ENCODE results near the gene MPZL2.

MPZL2 gene

DNA sequence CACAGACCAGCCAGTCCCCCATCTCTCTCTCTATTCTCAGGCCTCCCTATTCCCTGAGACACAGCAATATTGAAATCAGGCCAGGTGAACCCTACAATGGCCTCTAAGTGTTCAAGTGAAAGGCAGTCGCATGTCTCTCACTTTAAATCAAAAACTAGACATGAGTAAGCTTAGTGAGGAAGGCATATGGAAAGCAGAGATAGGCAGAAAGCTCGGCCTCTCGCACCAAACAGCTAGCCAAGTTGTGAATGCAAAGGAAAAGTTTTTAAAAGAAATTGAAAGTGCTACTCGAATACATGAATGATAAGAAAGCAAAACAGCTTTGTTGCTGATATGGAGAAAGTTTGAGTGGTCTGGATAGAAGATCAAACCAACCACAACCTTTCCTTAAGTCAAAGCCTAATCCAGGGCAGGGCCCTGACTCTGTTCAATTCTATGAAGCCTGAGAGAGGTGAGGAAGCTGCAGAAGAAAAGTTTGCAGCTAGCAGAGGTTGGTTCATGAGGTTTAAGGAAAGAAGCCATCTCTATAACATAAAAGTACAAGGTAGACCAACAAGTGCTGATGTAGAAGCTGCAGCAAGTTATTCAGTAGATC lies 19.8 kb upstream of the MPZL2 start:
- DNase-seq (ENCODE audit: low read depth in 3 of 3) = no peak

GRCh38 chr11:118283037-118283636 lies 19.0 kb upstream of the MPZL2 start:
- no peak for DNase-seq (ENCODE audit: low read depth in 3 of 3)

DNA sequence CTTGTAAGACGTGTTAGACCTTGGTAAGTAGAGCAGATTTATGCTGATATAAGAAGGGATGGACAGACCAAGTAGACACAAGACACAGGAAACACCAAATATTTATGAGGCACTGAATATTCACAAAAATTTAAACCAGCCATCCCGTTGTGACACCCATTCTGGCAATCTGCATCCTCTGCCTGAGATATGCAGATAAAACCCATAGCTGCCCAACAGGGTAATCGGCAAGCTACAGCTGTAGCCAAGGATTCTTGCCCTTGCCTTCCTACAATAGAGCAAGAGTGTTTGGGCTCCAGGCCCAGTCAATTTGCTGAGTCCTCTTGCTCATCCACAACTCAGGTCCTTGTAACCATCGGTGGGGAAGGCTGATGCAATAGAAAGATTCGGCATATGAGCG lies 18.5 kb upstream of the MPZL2 start:
- no peak for DNase-seq (ENCODE audit: low read depth in 3 of 3)

DNA sequence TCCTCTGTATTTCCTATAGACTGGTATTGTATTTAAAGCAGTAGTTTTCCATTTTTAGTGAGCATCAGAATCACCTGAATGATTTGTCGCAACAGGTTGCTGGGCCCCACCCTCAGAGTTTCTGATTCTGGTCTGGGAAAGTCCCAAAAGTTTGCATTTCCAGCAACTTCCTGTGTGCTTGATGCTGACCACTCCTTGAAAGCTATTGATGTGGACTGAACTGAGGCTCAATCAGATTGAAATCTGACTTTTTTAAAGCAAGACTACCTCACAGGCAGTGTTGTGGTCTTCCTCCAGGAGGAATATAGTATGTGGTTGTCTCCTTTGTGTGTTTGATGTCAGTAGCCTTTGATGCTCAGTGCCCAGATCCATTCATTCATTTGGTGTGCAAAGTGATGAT lies 17.2 kb upstream of the MPZL2 start:
- no peak for DNase-seq (ENCODE audit: low read depth in 3 of 3)

DNA sequence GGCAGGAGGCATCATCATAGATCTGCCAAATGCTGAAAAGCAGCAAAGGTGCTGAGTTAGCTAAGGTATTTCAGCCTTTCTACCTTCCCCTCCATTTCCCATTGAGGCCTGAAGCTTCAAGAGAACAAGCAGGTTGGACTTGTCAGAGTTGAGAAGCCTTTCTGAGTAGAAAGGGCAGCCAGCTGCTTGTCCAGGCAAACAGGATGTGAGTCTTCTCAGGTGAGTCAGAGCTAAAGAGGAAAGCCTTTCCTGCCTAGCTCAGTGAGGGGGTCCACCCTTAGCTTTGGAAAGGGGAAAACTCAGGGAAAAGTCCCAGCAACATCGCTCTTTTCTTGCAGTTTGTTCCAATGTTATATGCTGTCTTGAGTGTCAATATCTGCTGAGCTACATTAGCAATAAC lies 13.2 kb upstream of the MPZL2 start:
- DNase-seq (ENCODE audit: low read depth in 3 of 3) = no peak

GRCh38 chr11:118276422-118276821 lies 12.3 kb upstream of the MPZL2 start:
- DNase-seq (ENCODE audit: low read depth in 3 of 3) = no peak

DNA sequence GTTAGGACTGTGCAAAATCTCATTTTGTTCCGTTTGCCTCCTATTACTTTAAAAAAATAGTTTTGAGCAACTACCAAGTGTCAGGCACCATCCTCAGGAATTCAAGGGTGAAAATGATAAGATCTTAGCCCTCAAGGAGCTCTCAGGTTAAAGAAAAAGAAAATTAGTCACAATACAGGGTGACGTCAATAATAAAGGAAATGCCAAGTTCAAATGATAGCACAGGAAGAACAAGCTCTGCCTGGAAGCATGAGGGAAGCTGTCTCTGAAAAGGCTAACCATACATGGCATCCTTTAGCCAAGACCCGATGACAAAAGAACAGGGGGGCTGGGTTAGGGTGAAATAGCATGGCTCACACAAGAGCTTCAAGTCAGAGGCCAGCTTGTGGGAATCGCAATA lies 11.1 kb upstream of the MPZL2 start:
- no peak for DNase-seq (ENCODE audit: low read depth in 3 of 3)

DNA sequence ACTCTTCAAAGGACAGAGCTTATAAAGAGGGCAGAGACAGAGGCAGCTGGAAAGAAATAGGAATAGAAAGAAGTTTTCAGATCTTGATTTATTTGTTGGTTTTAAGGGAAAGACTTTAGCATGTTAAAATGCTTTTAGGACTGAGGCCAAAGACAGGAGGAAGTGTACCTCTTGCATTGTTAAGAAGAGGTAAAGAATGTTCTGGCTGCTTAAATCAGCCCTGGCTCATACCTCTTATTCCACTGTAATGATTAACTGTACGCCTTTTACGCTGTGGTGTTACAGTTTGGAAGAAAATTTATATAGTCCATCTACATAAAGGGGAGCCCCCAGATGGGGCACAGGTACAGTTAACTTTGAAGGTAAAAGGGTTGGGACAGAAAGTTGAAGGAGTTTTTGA lies 10.1 kb upstream of the MPZL2 start:
- no peak for DNase-seq (ENCODE audit: low read depth in 3 of 3)

DNA sequence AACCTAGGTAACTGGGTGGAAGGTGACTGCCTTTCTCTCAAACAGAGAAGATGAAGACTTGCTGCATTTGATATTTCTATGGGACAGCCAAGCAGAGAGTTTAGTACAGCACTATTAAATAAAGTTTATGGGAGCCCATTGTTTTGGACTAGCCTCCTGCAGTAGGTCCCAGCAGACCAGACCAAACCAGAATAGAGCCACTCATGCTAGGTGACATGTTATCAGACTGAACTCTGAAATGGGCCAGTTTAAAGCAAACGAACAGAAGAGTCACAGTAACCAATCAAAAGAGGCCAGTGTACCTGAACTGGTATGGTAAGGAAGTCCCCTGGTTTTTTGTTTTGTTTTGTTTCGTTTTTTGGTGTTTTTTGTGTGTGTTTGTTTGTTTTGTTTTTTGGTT lies 7.9 kb upstream of the MPZL2 start:
- DNase-seq (ENCODE audit: low read depth in 3 of 3) = no peak

DNA sequence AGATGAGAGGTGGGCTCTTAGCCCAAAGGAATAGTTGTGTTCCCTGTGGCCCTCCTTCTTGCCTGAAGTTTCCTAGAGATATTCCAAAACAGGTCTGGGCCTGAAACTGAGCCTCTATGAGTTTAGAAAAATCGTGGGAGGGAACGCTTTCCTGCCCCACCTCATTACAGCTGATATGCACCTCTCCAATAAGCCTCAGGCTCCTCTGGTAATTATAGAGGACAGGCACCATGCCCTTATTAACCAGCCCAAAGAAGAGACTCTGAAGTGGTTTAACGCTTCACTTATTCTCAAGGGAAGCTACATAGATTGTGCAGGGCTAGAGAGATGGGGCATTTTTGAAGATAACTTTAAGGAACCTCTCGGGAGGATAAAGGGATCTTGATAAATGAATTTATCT lies 3.4 kb upstream of the MPZL2 start:
- DNase-seq (ENCODE audit: low read depth in 3 of 3) = no peak

DNA sequence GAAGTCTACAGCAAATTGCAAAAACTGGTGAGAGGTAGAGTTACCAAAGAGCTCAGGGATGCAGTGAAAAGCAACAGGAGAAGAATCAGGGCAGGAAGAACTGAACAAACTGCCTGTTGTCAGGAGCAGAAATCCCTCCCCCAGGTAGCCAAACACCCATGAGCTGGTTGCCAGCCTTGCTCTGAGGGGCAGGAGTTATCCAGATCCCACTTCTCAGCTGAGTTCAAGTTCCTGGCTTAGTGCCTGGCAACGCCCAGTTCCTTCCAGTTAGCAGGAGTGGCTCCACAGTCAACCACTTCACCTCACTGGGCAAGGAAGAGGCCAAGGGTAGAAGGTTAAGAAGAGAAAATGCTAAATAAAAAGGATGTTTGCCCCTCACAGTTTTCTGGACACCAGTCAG lies 1.9 kb upstream of the MPZL2 start:
- DNase-seq (ENCODE audit: low read depth in 3 of 3) = no peak

- no peak for DNase-seq (ENCODE audit: low read depth in 3 of 3)
These were observed 720 bp upstream of the MPZL2 start for GRCh38 chr11:118264569-118265465.

DNA sequence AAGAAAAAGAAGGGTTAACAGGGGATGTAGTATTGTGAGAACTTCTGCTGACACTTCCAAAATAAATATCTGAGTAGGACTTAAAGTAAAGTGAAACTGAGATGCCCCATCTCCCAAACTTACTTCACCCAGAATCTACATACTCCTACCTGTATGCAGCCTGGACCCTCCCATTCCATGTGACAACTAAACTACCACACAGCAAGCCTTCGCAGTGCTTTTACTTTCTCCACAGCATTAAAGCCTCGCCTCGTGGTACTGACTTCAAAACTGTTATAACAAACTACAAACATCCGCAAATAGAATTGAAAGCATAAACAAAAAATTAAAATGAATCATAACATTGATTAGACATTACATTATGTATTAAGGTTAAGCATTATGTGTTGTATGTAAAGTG lies 985 bp downstream of the MPZL2 start:
- no peak for DNase-seq (ENCODE audit: low read depth in 3 of 3)

DNA sequence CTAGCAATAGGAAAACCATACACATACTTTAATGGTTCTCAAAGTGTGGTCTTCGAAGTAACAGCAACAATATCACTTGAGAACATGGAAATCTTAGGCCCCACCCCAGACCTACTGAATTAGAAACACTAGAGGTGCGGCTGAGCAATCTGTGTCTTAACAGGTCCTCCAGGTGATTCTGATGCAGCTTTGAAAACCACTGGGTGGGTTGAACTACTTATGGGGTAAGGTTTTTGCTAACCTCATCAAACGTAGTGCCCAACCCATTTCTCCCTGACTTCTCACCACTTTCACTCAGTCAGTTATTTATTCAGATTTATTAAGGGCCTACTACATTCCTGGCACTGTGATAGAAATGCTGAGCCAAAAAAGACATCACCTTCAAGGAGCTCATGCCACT lies 3.7 kb downstream of the MPZL2 start:
- DNase-seq (ENCODE audit: low read depth in 3 of 3) = no peak

- no peak for DNase-seq (ENCODE audit: low read depth in 3 of 3)
These were observed 5.0 kb downstream of the MPZL2 start for GRCh38 chr11:118259138-118259537.

DNA sequence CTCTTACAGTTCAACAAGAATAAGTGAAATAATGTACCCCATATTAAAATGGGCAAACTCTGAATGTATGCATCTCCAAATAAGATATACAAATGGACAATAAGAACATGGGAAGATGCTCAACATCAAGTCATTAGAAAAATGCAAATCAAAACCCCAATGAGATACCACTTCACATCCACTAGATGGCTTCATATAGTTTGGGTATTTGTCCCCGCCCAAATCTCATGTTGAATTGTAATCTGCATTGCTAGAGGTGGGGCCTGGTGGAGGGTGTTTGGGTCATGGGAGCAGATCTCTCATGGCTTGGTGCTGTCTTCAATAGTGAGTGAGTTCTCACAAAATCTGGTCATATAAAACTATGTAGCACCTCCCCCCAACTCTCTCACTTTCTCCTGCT lies 5.7 kb downstream of the MPZL2 start:
- no peak for DNase-seq (ENCODE audit: low read depth in 3 of 3)

DNA sequence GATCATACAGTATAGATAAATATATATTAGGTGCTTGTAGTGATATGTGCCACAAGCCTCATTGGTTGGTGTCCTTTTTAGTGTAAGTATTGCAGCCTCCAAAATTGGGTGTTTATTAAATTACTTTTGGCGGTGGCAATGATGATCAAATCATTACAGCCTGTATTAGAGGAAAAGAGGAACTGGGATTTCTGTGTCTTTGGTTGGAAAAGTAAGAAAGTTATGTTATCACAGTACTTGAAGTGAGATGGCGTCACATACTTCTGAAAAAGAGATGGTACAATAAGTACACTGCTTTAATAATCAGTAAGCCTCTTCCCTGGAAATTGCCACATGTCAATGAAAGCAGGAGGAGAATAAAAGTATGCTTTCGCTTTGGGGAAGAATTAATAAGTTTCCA lies 11.4 kb downstream of the MPZL2 start:
- no peak for DNase-seq (ENCODE audit: low read depth in 3 of 3)

GRCh38 chr11:118251858-118252652 lies 12.0 kb downstream of the MPZL2 start, which contains the start of gene MPZL3:
MPZL3 (minus strand) TSS chr11:118252365; CDS start chr11:118252294, 71 bp downstream.
- peak; percentile 55 to 77 (median 63) for DNase-seq (ENCODE audit: low read depth in 3 of 3)

DNA sequence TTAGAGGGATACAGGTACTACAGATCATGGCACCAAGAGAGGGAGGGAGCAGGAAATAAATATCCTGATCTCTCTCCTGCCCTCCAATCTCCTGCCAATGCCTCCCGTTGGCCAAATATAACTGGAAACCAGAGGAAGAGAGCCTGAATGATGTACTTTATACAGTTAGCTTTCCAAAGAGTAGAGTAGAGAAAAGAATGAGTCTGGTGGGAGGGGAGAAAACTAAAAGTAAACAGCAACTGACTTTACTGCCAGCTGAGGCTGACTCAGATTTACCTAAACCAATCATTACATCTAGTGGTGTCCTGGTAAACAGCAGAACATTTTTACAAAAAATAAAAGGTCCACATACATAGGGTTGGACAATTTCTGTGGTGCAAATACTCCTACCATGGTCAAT lies 17.1 kb downstream of the MPZL2 start:
- DNase-seq (ENCODE audit: low read depth in 3 of 3) = no peak

GRCh38 chr11:118245936-118246562 lies 18.0 kb downstream of the MPZL2 start:
- DNase-seq (ENCODE audit: low read depth in 3 of 3) = no peak

- DNase-seq (ENCODE audit: low read depth in 3 of 3) = no peak
These were observed 19.9 kb downstream of the MPZL2 start for GRCh38 chr11:118243993-118244762.

Measured in stimulated activated CD4-positive, alpha-beta T cell treated with anti-CD3 and anti-CD28 coated beads, TNF-alpha, amount 100 ng/mL, for 4 hours (primary cell).